GM19395 (cell line): ENCODE results near the gene CRYBG2.
"Not testable (repeated sequence)": the region's sequence is repeated elsewhere in the genome, so short reads cannot be mapped to it uniquely, and the experiment has no call there.

ENCODE experiments used
- ATAC-seq: cut with Tn5 transposase; IDR thresholded peaks from one replicate; pipeline ENCODE4 v1.9.1; 2021; ENCODE audit warnings: mild to moderate bottlenecking, moderate library complexity; ENCODE audit not compliant: unreplicated experiment

The CRYBG2 gene

DNA sequence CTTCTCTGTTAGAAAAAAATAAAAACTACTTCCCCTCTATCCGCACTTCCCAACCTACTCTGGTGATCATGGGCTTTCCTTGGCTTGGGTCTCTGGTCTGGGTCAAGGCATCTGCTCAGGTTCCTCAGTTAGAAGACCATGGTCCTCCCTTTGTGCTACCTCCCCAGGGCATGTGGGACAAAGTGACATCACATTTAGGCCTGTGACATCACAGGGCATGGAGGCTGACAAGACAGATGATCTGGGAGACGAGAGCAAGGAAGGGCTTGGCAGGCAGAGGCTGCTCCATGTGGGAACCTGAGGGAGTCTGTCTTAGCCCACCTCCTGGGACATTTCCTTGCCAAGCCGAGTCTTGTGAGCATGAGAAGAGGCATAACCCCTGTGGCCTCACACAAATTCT, 18.7 kb upstream of the CRYBG2 start, which contains the start of gene ZNF683:
TSS of gene ZNF683 (minus strand) at position 140 of the 400 bp plus-strand sequence. CDS start 4,179 bp downstream, outside the sequence.
- ATAC-seq = not testable (repeated sequence)

DNA sequence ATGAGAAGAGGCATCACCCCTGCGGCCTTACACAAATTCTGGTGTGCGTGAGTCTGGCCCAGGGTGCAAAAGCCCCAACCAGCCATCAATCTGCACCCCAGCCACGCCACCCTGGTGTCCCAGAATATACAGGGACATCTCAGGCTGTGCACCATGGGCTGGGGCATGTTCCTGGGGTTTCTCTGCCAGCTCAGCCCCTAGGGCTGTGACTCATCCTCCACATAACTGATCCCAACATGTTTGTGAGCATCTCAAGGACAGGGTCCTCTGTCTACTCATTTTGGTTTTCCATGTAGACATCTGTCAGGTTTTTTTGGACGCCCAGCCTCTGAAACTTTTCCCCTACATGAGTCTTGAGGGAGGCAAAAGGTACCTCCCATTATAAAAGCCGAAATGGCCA, 18.1 kb upstream of the CRYBG2 start:
- ATAC-seq = no peak

DNA sequence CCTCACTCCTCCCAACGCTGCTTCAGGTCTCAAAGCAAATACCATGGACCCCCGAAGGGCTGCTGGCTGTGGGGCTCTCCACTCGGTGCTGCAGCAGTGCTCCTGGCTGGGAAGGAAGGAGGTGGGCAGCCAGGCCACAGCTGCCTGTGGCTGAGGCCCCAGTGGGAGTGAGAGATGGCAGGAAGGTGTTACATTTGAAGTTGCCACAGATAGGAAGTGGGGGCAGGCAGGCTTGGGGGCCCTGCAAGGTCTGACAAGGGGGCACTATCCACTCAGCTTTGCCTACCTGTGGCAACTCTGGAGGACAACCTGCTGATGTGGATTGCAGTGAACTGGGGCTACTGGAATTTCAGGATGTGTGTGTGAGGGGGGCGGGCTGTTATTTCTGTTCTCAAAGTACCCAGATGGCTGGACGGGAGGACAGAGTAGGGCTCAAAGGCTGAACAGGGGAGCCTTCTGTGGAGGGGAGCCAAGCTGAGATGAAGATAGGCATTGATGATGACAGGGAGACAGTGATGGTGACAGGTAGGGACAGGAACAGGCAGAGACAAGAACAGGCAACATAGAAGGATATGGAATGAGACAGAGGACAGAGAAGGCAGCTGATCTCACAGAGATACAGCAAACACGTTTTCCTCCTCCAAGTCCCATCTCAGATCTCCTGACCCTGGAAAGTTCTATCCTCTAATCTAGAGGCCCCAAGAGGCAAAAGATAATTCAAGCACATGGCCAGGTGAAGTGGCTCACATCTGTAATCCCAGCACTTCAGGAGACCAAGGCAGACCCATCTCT, 16.9 kb upstream of the CRYBG2 start:
- no peak for ATAC-seq

DNA sequence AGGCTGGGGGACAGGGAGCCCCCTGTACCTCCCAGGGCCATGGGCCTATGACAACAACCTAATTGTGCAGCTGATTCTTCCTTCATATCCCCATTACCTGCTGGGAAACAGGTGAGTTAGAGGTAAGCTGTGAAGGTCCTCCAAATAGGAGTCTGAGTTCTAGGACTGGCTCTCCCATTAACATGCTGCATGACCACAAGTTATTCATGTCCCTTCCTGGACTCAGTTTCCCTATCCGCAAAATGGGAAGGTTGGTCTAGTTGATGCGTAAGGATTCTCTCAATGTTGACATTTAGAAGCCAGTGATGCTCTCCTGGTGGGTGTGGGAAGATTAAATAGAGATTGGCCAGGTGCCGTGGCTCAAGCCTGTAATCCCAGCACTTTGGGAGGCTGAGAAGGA, 14.6 kb upstream of the CRYBG2 start:
- no peak for ATAC-seq

DNA sequence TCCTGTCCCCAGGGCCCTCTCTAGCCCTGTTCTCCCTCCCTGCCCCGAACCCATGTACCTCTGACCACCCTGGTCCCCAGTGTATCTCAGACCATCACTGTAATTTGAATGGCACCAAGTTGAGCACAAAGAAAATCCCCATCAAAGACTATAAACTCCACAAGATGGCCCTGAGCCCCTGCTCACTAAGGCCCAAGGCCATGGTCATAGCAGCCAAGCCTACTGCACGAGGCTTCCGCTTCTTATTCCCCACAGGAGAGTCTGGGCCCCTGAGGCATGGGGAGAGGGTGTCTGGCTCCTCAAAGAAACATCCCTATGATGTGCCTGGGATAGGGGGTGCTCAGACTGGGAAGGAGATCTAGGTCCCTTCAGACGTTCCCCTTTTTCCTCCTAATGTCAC, 14.1 kb upstream of the CRYBG2 start:
- no peak for ATAC-seq

DNA sequence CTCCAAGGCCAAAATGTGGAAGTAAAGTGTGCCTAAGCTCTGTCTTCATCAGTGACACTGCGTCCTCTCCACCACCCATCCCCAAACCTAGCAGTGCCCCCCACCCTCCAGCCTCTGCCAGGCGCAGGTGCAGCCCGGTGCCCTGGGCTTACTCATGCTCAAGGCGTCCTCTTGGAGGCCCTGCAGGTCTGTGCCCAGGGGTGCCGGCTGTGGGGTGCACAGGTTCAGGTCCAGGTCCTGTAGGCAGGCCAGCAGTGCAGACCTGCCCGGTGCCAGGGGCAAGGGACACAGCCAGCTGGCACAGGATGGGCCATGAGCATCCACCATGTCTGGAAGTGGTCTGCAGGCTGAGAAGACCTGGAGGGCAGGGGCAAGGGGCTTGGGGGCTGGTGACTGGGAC, 13.5 kb upstream of the CRYBG2 start:
- no peak for ATAC-seq

DNA sequence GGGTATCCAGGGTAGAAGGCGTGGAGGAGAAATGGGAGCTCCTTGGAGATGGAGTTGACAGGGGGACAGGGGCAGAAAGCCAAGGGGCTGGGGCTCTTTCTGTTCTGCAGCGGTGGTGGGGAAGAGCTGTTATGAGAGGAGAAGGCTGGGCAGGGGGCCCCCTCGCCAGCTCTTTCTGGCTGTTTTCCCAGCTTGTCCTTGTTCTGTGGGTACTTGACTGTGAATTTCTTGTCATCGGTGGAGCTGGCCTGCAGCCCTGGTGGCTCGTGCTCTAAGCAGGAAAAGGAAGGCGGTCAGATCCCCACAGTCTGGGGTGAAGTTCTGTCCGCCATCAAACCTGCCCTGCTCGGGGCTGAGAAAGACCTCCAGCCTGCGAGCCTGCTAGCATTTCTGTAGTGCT, 11.0 kb upstream of the CRYBG2 start:
- ATAC-seq = no peak

DNA sequence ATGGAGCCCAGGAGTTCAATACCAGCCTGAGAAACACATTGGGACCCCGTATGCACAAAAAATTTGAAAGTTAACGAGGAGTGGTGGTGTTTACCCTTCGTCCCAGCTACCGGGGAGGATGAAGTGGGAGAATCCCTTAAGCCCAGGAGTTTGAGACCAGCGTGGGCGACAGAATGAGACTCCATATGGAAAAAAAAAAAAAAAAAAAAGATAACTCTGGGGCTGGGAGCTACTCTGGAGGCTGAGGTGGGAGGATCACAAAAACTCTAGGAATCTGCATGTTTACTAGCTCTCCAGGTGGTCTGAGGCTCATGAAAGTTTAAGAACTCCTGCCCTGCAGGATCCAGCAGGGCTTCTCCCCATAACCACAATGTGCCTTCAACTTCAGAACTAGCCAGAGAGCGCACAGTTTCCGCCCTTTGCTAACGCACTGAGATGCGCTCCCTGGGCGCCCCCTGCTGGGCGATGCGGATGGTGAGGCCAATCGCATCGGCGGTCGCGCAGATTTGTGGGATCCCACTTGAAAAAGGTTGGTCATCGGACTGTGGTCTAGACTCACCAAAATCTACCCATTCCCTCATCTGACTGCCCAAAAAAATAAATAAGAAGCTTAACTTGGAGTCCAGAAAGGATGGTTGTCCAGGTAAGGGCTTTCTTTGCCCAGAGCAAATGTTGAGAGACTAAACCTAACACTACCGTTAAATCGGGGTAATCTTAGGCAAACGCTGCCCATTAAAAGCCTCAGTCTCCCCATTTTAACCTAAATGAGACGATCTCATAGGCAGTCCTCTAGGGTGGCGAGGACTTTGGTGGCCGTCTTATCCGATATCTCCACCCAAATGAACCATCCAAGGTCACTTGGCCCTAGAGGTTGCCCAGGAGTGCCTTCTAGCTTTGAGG, 9.9 kb upstream of the CRYBG2 start:
- ATAC-seq = no peak

DNA sequence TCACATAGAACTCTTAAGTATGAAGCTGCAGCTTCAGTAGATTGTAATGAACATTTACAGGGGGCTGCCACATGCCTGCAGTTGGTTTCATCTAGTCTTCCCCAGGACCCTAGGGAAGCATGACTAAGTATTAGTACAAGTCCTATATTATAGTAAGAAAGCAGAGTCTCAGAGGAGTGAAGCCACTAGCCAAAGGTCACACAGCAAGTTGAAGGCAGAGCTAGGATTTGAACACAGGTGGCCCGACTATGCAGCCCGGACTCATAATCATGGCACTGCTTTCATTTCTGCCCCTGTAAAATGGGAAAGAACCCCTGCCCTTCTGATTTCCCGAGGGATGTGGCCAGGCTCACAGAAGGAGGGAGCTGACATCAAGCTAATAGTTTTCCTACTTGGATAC, 8.4 kb upstream of the CRYBG2 start:
- ATAC-seq = no peak

DNA sequence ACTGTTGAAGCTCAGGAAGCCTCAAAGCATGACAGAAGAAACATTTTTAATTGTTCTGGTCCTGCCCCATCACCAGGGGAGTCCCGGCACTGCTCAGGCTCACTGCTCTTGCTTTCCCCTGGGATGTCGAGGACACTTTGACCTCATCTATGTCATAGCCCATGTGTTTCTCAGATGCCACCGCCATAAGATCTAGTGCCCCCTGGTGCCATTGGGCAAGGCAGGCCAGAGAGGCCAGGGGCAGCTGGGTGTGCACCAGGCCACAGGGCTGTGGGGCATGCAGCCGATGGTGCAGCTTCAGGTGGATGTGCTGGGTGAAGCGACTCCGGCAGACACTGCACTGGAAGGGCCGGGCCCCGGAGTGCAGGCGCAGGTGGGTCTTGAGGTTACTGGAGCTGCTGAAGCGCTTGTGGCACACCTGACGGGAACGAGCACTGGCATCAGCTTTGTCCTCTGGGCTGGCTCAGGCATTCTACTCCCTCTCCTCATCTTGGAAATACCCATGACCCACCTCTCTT, 7.7 kb upstream of the CRYBG2 start:
- no peak for ATAC-seq

DNA sequence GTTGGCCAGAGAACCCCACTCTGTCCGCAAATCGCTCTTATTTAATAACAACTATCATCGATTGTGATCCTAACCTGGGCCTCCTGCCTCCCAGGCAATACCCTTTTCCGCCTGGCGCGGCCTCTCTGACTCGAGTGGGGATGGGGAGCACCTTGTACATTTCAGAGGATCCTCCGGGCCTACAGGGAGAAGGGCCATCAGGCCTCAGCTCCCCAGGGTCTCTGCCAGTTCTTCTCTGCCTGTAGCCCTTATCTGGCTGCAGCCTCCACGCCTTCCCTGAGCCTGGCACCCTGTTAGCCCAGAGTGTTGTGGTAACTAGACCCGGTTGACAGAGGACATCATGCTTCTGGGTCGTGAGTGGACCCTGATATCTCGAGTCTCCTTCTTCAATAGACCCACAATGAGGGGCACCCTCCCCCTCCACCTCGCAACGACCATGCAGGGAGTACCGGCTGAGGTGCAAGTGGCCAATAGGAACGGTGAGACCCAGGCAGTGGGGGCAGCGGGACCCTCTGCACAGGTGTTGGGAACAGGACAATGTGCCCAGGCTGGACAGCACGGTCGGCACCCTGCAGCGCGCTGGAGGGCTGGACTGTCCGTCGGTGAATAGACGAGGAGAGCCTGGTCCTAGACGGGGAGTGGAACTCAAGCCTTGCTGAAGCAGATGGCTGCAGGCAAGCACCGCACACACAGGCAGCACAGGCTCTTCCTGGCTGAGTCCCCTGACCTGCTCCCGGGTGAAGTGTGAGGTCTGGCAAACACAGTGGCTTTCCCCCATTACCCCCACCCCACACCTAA, 7.1 kb upstream of the CRYBG2 start:
- no peak for ATAC-seq

DNA sequence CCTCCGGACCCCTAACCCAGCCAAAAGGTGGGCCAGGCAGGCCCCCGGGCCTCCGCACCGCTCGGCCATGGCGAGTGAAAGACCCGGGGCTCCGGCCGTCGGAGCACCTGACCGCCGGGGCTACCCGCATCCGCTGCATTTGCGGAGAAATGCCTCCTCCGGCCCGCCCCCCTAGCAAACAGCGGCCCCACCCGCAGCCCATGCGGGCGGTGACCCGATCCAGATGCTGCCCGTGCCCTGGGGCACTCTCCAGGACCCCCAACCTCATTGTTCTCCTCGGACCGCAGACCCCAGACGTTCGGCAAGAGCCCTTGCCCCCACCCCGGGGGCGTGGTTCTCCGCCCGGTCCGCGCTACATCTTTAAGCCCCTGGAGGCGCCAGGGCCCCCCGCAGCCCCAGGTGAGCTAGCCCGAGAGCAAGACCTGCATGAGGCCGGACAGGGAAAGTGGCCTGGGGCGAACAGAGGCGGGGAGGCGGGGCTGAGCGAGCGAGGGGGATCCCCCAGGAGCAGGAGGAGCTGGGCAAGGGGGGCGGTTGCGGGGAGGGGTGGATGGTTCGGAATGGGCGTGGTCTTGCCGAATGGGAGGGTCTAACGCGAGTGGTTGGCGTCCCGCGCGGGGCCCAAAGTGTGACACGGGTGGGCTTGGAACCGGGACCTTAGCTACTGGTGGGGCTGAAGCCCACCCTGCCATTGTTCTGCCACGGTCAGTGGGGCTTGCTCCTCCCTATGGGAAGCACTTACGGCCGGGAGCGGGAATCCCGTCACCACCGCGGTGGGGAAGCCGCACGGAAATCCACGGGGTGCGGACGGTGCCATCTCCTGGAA, 6.3 kb upstream of the CRYBG2 start:
- ATAC-seq = no peak

DNA sequence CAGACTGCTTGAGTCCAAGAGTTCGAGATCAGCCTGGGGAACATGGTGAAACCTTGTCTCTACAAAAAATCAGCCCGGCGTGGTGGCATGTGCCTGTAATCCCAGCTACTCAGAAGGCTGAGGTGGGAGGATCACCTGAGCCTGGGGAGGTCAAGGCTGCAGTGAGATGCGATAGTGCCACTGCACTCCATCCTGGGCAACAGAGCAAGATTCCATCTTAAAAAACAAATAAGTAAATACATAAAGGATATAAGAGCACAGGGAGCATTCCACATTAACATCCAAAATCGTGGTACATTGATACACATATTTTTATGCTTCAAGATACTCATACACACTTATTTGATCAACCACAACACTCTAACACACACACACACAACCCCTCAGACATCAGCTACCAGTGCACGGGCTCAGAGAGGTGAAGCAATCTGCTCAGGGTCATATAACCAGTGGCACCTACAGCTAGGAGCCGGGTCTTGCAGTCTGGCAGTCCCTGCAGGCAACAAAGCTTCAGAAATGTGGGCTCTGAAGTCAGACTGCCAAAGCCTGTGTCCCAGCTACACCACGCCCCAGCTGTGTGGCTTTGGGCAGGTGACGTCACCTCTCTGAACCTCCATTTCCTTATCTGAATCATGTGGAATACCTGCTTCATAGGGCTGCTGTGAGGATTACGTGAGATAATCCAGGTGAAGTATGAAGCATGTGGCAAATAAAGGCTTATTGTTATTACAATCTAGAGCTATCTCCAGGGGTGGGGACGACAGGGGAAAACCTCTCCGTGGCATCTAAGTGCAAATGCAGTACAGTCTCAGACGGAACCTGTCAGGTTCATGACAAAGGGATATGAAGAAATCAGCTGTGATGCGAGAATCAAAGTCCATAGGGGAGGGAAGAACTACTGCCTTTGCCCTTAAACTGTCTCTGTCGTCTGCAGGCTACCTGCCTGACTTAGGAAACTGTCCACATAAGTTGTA, 4.8 kb upstream of the CRYBG2 start:
- no peak for ATAC-seq

DNA sequence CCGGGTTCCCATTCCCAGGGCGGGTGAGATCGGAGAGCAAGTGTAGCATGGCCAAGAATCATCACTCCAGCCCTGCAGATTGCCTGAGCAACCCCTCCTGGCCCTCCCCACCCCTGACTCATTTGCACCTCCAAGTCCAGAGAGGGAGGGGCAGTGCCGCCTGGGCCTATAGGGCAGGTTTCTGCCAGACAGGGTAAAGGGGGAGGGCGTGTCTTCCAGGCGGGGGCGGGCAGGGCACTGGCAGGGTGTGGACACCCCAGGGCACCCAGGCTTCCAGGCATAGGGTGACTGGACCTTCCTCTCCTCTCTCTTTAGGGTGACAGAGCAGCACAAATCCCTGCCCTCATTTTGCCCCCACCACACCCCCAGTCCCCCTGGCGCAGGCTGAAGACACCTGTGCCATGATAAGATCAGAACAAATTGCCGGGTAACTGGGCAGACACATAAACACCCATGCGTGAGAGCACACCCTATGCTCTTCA, 3.2 kb upstream of the CRYBG2 start:
- ATAC-seq = no peak

DNA sequence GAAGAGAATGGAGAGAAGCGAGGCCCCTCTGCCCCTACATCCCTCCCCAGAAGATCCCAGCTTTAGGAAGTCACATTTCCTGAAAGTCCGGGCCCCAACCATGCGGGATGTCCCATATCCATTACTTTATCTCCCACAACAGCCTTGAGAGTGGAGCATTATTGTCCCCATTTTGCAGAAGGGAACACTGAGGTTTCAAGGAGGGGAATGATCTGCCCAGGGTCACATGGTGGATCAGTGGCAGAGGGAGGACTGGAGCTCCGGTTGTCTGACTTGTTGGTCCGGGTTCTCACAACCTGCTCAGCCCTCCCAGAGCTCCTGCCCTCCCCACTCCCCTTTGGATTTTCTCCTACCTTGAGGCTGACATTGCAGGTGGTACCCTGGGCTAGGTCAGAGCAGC, 2.2 kb upstream of the CRYBG2 start:
- no peak for ATAC-seq

DNA sequence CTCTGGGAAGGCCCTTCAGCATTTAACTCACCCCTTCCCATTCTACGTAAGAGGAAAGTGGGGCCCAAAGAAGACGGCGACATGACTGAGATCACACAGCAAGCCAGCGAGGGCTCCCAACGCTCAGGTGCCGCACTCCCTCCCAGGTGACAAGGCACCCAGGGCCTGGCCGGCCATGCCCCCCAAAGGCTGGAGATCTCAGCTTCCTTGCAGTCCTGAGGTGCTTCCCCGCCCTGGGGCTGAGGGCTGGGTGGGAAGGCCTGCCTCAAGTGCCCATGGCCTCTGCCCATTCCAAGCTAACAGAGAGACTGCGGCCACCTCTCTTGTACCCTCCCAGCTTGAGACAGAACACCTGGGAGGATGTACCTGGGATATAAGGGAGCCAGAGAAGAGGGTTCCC, 1.0 kb upstream of the CRYBG2 start:
- ATAC-seq = no peak

DNA sequence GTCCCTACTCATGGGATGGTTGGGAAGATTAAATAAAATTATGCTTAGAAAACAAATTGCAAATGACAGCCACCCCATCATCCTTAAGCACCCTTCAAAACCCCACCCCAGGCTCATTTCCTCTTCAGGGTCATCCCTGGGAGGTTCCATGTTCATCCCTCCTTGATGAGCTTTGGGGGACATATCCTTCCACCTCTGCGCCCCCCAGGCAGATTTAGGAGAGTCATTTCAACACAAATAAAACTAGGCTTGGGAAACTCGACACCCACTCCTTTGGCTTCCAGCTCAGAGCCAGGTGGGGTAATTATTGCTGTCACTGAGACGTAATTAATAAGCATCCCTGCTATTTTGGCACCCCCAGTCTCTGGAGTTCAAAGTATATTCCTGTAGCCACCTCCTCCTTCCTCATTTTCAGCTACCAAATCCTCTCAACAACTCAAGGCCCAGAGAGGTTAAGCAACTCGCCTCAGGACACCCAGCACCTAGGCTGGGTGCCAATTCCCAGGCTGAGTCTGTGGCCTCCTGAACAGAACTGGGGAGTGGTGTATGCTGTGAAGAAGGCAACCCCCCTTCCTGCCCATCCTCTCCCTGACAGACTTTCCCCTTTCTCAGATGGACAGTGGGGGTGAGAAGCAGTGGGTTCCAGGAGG, 595 bp downstream of the CRYBG2 start:
- ATAC-seq = no peak

DNA sequence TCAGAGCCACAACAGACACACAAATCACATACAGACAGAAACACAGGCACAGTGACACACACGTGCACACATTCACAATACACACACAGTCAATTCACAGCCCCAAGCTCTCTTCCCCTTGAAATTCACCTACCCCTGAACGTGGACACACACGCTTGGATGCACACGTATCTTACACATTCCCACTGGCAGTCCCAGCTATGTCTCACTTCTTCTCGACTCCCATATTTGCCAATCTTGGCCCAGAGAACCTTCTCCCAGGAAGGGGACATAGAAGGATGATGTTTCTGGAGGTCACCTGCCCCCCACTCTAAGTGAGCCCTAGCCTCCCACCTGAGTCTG, 1.6 kb downstream of the CRYBG2 start:
- ATAC-seq = no peak
